ENCODE measurements around the gene HRAS. TPM values are rescaled to one million over a fixed set of nuclear protein-coding genes. Genes with fewer than 3 reads are reported as not detected.

HRAS gene
- total and polyA plus RNA-seq, 8 donors = 14.2 to 181 (median 70.8) TPM

DNA sequence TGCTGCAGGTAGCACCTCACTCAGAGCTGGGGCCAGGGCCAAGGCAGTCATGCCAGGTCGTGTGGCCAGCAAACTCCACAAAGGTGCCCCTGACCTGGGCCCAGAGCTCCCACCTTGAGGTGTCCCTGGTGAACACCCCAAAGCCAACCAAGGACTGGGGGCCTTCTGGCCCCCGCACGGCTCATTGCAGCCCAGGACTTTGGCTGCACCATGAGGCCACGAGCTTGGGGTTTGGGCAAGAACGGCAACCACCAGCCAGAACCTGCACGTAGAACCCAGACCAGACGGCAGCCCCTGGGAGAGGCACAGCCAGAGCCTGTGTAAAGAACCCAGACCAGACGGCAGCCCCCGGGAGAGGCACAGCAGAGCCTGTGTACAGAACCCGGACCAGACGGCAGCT, 9.8 kb upstream of the HRAS start:
- Histone ChIP-seq H3K36me3 (peaks cover 0 to 1% (median 0%) of the 10 kb centered on the region in 4 donors), H3K4me3 (no peak overlapping the region), H3K4me1 (no peaks in the 10 kb centered on the region), H3K27me3 (no peaks in the 10 kb centered on the region), H3K9me3 (no peaks in the 10 kb centered on the region), H3K27ac (no peak overlapping the region)
- WGBS, 5 donors = 82 to 94% (median 93%) methylated on average over 6 to 11 of the region's 11 CpGs
- DNase-seq = peak in 1 of 2 donors; percentile 3
- TF ChIP-seq, protein P1, sequence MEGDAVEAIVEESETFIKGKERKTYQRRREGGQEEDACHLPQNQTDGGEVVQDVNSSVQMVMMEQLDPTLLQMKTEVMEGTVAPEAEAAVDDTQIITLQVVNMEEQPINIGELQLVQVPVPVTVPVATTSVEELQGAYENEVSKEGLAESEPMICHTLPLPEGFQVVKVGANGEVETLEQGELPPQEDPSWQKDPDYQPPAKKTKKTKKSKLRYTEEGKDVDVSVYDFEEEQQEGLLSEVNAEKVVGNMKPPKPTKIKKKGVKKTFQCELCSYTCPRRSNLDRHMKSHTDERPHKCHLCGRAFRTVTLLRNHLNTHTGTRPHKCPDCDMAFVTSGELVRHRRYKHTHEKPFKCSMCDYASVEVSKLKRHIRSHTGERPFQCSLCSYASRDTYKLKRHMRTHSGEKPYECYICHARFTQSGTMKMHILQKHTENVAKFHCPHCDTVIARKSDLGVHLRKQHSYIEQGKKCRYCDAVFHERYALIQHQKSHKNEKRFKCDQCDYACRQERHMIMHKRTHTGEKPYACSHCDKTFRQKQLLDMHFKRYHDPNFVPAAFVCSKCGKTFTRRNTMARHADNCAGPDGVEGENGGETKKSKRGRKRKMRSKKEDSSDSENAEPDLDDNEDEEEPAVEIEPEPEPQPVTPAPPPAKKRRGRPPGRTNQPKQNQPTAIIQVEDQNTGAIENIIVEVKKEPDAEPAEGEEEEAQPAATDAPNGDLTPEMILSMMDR (IDR thresholded peaks at IDR 0.05) = no peak
- TF ChIP-seq EP300 (IDR thresholded peaks at IDR 0.05) = no peak
- no peak for TF ChIP-seq POLR2AphosphoS5 (IDR thresholded peaks at IDR 0.05)
- no peak for TF ChIP-seq POLR2A (IDR thresholded peaks at IDR 0.05)
- intact Hi-C loops (cut with DNase I; ENCODE audit: low total_unique reads) = no loop called here

DNA sequence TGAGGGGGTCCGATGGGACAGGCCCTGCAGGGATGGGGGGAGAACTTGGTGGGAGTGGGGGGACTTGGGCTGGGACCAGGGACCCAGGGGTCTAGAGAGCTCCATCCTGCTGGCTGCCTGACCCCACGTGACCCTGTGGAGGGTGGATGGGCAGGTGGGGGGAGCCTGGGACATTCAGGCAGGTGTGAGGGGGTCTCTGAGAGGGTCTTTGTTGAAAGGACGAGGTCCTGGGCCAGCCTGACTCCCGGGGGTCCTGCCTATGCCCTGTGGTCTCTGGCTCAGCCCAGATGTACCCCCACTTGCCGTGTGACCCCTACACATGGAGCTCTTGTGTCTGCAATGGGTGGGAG, 9.4 kb upstream of the HRAS start:
- H3K27ac ChIP-seq = no peak overlapping the region
- H3K4me1 ChIP-seq = no peaks in the 10 kb centered on the region
- 70 to 92% (median 89%) methylated on average over 4 to 5 of the region's 5 CpGs for WGBS, 5 donors
- no peaks in the 10 kb centered on the region for H3K9me3 ChIP-seq
- TF ChIP-seq EP300 (IDR thresholded peaks at IDR 0.05) (no peak), POLR2AphosphoS5 (IDR thresholded peaks at IDR 0.05) (no peak), POLR2A (IDR thresholded peaks at IDR 0.05) (no peak)
- TF ChIP-seq, protein P1 (IDR thresholded peaks at IDR 0.05) = no peak
- no peak for DNase-seq
- intact Hi-C loops (cut with DNase I; ENCODE audit: low total_unique reads) = no loop called here
- H3K27me3 ChIP-seq = no peaks in the 10 kb centered on the region
- H3K36me3 ChIP-seq = no peaks in the 10 kb centered on the region
- H3K4me3 ChIP-seq = no peak overlapping the region

DNA sequence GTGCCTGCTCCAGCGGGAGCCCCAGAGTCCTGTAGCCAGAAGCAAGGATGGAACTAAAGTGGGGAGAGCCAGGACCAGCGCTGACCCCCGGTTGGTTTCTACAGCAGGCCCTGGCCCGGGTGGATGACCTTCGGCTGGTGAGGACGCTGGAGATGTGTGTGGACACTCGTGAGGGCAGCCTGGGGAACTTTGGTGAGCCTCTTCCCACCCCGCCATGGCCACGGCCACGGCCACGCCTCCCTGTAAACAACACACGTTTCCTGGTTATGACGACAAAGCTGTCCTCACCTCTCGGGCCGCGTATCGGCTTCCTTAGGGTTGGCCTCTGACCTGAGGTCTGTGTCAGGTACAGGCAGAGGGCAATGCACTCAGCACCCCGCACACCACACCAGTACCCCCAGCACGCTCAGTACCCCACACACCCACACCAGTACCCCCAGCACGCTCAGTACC, 6.1 kb upstream of the HRAS start:
- Histone ChIP-seq H3K36me3 (no peaks in the 10 kb centered on the region), H3K9me3 (no peaks in the 10 kb centered on the region), H3K27me3 (peaks cover 0 to 19% (median 0%) of the 10 kb centered on the region in 3 donors), H3K4me3 (no peak overlapping the region), H3K4me1 (peaks cover 16 to 19% (median 18%) of the 10 kb centered on the region in 4 donors), H3K27ac (no peak overlapping the region)
- WGBS, 5 donors = 88 to 95% (median 90%) methylated on average over 19 to 20 of the region's 20 CpGs
- DNase-seq = peak in 1 of 2 donors; percentile 13
- intact Hi-C loops (cut with DNase I; ENCODE audit: low total_unique reads) = no loop called here
- TF ChIP-seq, protein P1 (IDR thresholded peaks at IDR 0.05) = no peak
- no peak for TF ChIP-seq EP300 (IDR thresholded peaks at IDR 0.05)
- TF ChIP-seq POLR2A (IDR thresholded peaks at IDR 0.05) = no peak
- TF ChIP-seq POLR2AphosphoS5 (IDR thresholded peaks at IDR 0.05) = no peak

DNA sequence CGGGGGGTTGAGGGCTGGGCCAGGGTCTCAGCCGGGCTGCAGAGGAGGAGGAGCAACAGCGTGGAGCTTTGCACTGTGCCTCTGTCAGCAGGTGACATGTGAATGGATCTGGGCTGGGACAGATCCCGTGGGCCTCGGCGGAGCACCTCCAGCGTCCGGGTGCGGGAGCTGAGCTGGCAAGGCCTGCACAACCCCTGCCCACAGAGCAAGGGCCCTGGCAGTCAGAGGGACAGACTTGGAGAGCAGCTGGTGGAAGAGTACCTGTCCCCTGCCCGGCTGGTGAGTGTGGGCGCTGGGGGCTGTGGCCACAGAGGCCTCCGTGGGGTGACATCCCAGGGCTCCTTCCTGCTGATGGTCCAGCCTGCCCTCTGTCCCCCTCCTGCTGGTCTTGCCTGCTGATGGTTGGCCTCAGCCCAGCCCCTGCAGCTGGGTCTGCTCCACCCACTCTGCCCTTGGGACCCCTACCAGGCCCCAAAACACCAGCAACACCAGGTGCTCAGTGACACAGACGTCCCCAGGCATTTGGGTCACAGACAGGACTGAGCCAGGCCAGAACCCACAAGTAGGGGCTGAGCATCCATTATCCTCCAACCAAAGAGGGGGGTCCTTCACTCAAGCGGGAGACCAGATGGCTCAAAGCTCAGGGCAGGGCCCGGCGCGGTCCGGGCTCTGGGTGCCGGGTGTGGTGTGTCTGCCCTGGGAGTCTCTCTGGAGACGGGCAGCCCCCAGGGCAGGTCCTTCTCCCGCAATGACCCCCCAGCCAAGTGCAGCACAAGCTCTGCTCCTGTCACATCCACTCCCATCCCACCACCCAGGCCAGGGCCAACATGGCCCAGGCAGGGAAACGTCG, 5.4 kb upstream of the HRAS start:
- H3K27ac ChIP-seq = no peak overlapping the region
- H3K36me3 ChIP-seq = no peaks in the 10 kb centered on the region
- 87 to 96% (median 92%) methylated on average over 15 to 23 of the region's 23 CpGs for WGBS, 5 donors
- no peak overlapping the region for H3K4me3 ChIP-seq
- H3K4me1 ChIP-seq = peaks cover 22 to 26% (median 25%) of the 10 kb centered on the region in 4 donors
- intact Hi-C loops (cut with DNase I; ENCODE audit: low total_unique reads) = no loop called here
- TF ChIP-seq EP300 (IDR thresholded peaks at IDR 0.05) (no peak), POLR2AphosphoS5 (IDR thresholded peaks at IDR 0.05) (no peak), POLR2A (IDR thresholded peaks at IDR 0.05) (no peak)
- TF ChIP-seq, protein P1 (IDR thresholded peaks at IDR 0.05) = no peak
- no peaks in the 10 kb centered on the region for H3K9me3 ChIP-seq
- H3K27me3 ChIP-seq = peaks cover 0 to 22% (median 0%) of the 10 kb centered on the region in 3 donors
- DNase-seq = peak in 1 of 2 donors; percentile 3

All from stomach (tissue), 9 donors.